HuH-7.5 (cell line): ENCODE measurements around the gene APOL3.
"Not testable (repeated sequence)": the region's sequence is repeated elsewhere in the genome, so short reads cannot be mapped to it uniquely, and the experiment has no call there.

Experiments
- DNase-seq: peaks from one replicate; pipeline ENCODE4 v3.0.0; 2011; ENCODE audit warnings: low spot score

APOL3 gene

DNA sequence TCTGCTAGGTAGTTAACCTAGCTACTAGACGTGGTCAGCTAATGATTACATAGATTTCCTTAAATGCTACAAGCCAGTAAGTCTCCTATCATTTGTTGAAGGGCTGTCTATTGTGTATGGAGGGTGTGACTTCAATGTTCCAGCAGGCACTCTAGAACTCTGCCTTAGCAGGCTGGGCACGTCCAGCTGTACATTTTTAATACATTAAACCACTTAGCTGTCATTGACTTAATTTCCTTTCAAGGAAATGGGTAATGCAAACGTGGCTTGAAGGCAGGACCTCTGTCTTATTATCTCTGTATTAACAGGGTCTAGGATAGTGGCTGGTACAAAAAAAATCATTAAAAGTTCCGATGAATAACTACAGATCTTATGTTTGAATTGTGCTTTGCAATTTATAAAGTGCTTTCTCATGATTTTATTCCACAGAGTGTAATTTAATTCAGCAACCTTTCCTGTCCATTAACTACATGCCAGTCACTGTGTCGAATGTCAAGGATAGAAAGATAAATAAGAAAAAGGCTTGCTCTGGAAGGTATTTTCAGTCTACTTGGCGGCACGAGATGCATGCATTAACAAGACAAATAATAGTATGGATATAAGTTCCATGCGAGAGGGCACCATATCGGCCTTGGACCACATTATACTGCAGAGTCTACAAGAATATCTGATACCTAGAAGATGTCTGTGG lies 60.3 kb downstream of the APOL3 start:
- DNase-seq = no peak

GRCh38 chr22:36099561-36099960 lies 61.0 kb downstream of the APOL3 start:
- DNase-seq = not testable (repeated sequence)

GRCh38 chr22:36097880-36098279 lies 62.7 kb downstream of the APOL3 start:
- no peak for DNase-seq

- DNase-seq = not testable (repeated sequence)
Measured at GRCh38 chr22:36090772-36091171, 69.8 kb downstream of the APOL3 start.
